T-helper 9 cell (primary cell): ENCODE measurements around the gene RCHY1.
"Not testable (repeated sequence)": the region's sequence is repeated elsewhere in the genome, so short reads cannot be mapped to it uniquely, and the experiment has no call there.

Source experiments
- DNase-seq: peaks from one replicate; pipeline ENCODE4 v3.0.0-alpha.2; 2020

RCHY1 gene

DNA sequence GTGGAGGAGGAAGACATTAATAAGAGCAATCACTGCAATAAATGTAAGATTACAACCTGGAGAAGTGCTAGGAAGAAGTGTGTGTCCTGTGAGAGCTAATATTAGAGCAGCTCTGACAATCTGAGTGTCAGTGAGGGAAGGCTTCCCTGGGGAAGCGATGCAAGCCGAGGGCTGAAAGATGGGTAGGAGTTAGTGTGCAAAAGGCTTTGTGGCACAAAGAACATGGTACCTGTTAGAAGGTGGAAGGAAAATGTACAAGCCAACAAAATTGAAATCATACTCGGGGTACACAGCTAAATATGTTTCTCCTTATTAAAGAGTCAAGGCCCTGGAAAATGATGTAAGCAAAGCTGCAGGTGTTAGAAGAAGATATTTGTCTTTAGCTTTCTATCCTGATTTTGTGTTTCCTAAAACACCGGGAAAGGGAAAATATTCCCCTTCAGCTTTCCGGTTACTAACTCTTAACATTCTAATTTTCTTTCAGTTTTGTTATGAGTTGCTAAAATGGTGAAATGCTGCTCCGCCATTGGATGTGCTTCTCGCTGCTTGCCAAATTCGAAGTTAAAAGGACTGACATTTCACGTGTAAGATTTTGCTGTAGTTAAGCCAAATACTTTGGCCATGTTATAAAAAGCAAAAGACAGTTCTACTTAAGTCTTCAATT lies 878 bp upstream of the RCHY1 start:
- DNase-seq, result no peak

DNA sequence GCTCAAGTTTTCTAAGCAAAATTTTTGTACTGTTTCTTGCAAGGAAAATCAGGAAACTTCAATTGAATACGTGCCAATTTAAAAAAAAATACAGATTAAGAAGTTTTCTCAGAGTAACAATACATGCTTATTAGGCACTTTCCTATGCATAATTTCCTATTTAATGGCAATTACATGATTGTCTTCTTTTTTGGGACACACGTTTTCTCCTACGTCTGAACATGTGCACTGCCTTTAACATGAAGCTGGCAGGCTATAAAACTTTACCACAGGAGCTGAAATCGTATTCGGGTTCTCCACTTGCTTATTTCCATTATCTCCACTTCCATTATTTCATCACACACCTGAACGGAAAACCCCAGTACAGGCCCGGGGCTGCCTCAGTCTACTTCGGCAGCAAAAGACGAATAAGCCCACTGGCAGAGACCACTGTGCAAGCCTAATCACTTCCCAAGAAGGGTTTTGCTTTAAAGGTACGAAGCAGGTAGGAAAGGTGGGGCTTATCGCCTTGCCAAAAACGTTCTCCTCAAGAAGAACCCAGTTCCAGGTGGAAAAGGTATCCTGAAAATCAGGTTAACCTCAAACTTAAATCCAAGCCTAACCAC lies 575 bp downstream of the RCHY1 start:
- no peak for DNase-seq

DNA sequence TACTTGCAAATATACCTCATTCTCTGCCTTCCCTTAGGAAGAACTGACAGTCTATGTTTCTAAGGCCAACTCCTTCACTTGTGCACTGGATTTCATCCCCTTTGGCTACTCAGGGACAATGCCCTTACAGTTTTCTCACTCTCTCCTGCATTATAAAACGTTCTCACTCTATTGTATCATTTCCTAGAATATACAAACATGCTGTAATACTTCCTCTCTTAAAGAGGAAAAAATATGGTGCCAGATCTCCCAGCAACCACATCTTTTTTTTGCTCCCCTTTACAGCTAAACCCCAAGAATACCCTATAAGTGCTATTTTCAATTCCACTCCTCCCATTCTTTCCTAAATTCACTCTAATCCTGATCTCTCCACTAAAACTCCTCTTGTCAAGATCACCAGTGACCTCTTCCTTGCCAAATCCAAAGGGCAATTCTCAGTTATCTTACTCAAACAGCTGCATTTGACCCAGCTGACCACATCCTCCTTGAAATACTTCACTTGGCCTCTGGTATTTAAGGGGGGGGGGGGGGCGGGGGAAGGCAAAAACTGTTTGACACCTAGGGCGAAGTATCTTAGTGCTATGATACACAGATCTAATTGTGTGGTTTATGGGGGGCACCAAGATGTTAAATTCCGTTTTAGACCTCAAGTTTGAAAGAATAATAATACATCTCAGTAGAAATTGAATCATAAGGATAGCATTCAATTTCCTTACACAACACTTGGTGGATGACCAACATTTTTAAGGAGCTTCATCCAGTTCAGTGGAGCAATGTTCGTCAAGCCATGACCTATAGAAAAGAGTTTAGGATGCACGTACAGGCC lies 1.6 kb downstream of the RCHY1 start:
- DNase-seq, result no peak

DNA sequence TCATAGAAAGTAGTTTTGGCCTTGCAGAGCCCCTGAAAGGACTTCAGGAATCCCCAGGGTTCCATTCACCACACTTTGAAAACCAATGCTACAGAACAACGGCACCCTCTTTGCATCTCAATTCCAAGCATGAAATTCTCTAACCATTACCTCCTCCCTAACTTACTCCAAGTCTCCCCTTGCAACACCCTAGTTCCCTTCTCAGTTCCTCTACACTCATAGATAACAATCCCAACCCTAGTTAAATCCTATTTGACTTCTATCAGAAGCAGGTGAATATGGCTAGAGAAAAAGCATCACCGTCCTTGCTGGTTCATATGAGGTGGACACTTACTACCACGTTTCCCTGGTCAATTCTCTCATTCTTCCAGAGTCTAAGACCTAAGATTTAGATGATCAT lies 2.4 kb downstream of the RCHY1 start:
- no peak for DNase-seq

DNA sequence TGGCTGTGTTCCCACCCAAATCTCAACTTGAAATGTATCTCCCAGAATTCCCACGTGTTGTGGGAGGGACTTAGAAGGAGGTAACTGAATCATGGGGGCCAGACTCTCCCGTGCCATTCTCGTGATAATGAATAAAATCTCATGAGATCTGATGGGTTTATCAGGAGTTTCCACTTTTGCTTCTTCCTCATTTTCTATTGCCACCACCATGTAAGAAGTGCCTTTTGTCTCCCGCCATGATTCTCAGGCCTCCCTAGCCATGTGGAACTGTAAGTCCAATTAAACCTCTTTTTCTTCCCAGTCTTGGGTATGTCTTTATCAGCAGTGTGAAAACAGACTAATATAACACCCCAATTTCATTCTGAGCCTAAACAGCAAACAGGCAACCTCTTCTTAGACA lies 4.6 kb downstream of the RCHY1 start:
- not testable (repeated sequence) for DNase-seq

DNA sequence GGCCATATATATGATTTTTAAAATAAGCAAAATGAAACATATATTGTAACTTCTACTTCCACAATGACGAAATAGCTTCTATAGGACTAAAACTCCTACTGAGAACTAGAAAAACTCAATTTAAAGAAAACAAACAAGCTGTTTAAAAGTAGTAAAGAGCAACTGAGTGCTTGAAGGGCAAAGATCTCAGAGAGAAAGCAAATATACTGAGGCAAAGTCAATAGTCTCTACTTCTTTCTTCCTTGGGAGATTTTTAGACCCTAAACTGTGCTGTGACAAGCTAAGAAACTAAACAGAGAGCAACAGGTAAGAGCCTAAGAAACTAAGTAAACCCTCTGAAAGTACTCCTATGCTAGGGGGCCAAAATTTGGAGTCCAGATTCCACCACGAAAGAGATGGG lies 8.6 kb downstream of the RCHY1 start:
- DNase-seq, result no peak

DNA sequence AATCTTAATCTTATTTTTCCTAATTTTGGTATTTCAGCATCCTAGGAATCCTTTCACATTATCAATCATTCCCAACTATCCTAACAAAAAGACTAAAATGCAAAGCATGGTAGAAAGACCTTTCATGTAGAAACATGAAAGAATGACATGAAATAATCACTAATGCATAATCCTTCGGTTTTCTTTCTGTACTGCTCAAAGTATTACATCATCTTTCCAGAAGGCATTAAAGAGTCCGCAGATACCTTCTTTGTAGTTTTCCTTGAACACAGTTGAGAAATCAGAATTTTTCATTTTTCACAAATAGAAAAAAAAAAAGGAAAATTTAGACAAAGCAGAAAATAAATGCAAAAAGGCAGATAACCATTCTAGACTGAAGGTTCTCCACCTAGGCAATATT lies 11.5 kb downstream of the RCHY1 start:
- no peak for DNase-seq

DNA sequence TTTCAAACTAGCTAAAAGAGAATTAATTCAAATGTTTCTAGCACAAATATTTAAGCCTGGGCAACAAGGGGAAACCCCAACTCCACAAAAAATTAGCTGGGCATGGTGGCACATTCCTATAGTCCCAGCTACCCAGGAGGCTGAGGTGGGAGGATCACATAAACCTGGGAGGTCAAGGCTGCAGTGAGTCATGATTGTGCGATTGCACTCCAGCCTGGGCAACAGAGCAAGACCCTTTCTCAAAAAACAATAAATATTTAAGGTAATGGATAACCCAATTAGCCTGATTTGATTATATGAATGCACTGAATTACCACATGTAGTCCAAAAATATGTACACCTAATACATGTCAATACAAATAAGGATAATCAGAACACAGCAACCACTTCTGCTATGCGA lies 14.3 kb downstream of the RCHY1 start:
- DNase-seq, result no peak

DNA sequence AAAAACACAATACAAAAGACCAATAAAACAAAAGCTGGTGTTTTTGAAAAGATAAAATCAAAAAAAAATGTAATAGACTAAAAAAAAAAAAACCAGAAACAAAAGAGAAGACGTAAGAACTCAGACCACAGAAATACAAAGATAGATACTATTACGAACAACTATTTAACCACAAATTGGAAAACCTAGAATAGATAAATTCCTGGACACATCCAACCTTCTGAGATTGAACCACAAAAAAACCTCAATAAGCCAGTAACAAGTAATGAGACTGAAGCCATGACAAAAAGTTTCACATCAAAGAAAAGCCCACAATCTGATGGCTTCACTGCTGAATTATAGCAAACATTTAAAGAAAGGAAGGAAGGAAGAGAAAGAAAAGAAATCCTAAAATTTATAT lies 16.2 kb downstream of the RCHY1 start:
- no peak for DNase-seq

DNA sequence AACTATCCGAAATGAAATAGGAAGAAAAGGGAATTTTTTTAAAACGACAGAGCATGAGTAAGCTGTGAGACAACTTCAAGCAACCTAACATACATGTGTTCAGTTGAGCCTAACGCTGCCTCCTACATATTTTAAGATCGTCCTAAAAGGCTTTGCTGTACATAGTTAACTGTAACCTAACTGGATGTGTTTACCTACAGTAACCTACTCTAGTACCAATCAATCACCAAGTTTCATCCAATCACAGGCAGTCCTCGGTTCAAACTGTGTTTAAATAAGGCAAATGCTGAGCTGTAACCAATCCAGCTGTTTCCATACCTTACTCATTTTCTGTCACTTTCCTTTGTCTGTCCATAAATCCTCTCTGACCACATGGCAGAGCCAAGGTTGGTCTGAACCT lies 17.1 kb downstream of the RCHY1 start:
- no peak for DNase-seq

DNA sequence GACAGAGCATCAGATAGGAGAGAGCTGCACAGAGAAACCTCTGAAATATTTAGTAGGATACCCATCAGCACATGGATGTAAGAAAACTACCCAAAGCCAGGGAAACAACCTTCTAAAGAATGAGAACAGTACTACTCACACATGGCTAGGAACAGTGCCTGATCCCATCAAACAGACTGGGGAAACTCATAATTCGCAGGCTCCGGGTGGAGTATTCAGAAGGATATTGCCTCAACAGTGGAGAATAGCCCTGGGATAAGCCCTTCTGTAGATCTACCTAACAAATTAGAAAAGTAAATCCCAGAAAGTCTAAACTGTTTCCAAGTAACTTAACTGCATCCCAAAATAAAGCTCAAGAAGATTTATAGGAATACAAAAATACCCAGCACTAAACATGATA lies 17.8 kb downstream of the RCHY1 start:
- DNase-seq, result no peak

DNA sequence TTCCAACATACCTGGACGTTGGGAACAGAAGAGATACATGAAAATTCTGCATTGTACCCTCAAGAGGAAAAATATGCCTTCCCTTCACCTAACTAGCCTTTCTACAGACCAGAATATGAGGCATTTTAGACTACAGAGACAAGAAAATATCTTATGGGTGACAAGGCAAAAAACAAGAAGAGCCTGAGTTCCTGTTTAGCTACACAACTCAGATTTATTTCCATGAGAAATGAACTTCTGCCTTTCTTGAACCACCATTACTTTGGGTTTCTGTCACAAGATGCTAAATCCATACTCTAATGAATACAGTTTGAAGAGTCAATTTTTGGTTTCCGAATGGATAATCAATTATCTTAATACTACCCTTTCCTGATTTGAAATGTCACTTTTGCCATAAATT lies 18.7 kb downstream of the RCHY1 start:
- no peak for DNase-seq

DNA sequence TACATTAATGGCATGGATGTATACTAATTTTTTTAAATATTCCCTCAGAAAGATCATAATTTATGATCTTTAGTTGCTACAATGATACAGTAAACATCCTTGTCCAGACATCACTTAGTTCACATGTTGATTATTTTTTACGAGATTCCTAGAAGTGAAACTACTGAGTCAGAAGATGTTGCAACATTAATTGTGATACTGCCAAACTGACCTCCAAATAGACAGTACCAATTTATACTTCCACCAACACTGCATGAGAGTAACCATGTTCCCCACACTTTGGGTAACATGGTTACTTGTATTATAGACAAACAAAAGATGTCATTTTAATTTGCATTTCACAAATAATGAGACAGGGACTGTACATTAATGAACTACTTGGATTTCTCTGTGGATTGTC lies 19.6 kb downstream of the RCHY1 start:
- DNase-seq, result no peak

DNA sequence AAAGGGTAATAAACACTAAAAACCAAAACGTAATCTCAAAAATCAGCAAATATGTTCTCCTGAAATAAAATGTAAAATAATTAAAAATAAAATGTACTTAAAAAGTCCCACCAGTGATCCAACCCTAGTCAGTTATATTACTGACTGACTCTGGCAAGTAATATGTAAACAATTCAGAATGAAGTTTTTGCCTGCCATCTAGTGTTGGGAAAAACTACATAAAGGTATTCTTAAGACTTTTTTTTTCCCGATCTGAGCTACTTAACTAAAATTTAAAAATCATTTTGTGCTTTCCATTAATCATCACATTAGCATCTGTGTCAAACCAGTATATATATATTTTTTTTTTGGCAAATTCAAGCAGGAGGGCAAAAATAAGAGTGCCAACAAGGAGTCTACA lies 24.0 kb downstream of the RCHY1 start:
- no peak for DNase-seq

DNA sequence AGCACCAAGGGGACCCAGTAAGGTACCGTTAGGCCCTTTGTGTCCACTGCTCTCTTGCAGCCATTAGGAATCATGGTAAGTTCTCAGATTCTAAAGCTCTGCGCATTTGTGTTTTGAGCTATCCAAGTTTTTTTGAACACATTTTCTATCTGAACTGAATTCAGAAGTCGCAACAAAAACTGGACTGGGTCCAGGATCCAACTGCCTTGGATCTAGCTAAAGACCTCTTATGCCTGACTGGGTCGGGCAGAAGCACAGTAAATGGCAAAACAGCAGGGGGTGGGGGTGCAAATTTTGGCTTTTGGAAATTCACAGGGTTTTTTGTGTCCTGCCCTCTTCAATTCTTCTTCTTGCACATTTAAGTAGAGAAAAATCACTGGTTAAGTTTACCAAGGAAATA lies 30.0 kb downstream of the RCHY1 start:
- no peak for DNase-seq

DNA sequence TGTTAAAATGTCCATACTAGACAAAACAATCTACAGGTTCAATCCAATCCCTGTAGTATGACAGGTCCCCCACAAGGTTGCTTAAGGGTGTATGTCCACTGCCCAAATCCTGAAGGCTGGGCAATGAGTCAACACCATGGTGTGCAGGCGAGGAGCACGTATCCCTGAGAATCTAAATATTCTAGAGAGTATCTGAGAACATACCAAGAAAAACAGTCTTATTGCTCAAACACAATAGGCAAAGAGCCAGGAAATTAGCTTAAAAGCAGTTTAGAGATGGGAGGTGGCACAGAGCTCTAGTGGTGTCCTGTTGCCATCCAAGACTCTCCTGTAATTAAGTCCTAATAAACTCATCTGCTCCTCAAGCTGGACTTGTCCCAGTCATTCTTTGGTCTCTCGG lies 37.0 kb downstream of the RCHY1 start:
- DNase-seq, result no peak

DNA sequence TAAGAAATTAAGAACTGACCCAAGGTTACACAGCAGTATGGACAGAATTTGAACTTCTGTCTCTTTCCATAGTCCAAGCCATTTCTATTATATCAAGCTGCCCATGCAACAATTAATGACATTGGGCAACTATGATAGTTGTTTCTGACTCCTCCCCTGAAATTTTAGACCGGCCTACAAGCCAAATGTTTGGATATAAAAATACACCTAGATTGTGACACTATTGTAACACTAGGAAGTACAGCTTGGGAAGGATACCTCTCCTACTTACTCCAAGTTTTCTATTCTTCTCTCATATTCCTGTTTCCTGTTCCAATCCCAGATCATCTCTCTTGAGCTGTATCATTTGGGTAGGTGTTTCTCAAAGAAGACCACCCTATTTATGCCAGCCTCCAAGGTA lies 43.5 kb downstream of the RCHY1 start:
- DNase-seq, result no peak

DNA sequence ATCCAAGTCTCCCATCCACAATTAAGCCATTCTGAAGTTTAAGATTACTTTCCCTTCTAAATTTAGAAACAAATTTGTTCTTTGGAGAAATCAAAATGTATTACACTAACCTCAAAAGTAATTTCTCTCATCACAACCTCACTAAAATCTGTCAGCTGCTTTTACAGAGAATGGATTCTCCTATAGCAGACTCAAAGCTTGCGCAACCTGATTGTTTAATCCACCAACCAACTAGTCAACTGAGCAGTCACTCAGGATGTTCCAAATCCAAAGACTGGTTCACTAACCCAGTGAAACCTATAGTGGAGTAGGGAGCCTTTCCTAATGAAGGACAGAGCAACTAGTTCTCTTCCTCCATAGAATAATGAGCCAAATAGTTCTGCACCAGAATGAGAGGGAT lies 44.3 kb downstream of the RCHY1 start:
- DNase-seq, result no peak

DNA sequence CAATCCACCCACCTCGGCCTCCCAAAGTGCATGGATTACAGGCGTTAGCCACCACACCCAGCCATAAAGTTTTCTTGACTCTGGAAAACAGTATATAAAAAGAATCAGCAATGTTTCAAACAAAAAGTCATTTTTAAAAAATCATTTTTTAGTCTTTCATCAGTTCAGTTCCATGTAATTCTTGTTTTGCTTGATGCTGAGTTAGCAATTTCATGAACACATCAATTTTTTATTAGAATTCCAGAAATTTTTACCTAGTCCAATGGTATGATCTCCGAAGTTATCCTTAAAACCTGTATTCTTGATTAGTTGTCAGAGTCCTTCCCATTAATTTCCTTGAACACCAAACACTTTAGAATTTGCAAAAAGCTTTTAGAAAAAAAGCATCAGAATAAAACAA lies 56.8 kb downstream of the RCHY1 start:
- DNase-seq, result no peak

DNA sequence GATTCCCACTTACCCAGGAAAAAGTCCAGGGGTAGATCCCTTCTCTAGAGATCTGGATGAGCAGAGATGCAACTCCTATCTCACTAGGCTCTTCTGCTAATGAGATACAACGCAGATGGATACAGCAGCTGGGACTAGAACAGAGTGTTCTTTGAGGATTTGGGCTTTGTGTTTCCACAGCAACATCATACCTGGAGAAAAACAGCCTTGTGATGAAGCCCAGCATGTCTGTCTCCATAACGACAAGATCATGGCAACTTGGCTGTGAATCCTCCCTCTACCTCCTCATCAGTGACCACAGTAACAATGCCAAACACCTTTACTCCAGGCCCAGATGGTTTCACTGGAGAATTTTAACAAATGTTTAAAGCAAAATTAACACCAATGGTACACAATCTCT lies 80.1 kb downstream of the RCHY1 start:
- DNase-seq, result no peak

DNA sequence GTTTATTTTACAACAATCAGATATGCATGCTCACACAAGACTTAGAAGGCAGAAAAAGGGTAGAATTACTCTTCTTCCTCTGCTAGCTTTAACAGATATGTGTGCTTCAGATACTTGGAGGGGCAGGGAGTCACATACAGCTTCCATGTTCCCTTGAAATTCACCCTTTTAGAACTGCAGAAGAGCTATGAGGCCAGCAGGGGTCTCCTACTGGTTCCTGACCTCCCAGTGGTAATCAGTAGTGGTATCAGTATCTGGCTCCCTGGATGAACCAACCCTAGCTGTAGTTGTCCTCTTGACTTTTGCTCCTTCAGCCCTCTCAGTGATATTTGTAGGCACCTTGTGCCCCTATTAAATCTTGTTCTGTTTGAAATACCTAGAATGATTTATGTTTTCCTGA lies 81.5 kb downstream of the RCHY1 start:
- no peak for DNase-seq

DNA sequence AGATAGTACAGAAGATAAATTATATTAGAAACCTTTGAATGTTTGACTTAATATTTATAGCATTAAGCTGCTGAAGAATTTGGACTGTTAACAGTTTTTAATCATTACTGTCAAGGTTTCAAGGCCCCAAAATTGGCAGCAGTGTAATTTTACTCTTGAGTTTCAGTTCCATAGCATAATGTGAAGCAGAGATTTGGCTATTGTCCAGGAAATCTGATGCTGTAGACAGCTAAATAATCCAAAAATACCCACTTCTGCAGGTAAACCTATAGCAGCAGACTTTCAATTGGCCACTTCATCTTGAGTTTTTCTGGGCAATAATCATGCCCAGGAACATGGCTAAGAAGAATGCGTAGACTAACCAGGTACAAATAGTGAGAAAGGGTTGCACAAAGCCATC lies 85.0 kb downstream of the RCHY1 start:
- DNase-seq, result no peak
